Thyroid gland (tissue), 4 donors: ENCODE measurements around the gene GRWD1. TPM values are rescaled to one million over a fixed set of nuclear protein-coding genes. Genes with fewer than 3 reads are reported as not detected.

Source experiments
- DNase-seq, 2 donors: peaks; one replicate each; pipeline ENCODE4 v3.0.0-alpha.2; 2019
- H3K27ac ChIP-seq, 3 donors: fragments of 200-600 bp; sonication (generic); 1 replicate in 2 of 3; 2 replicates in 1 of 3; pipeline ENCODE4 v1.5.1; 2016 to 2019; ENCODE audit warnings: mild to moderate bottlenecking in 1 of 3, moderate library complexity in 1 of 3
- H3K27me3 ChIP-seq: fragments of 200-600 bp; sonication (generic); one replicate; pipeline ENCODE4 v1.5.1; 2019
- H3K36me3 ChIP-seq, 2 donors: fragments of 200-600 bp; sonication (generic); one replicate each; pipeline ENCODE4 v1.5.1; 2016 to 2019
- H3K4me1 ChIP-seq, 2 donors: fragments of 200-600 bp; sonication (generic); one replicate each; pipeline ENCODE4 v1.5.1; 2017 to 2019
- H3K4me3 ChIP-seq, 3 donors: fragments of 200-600 bp; sonication (generic); replicated peaks in 1 of 3; 1 replicate in 2 of 3; 2 replicates in 1 of 3; pipeline ENCODE4 v1.5.1; 2016; ENCODE audit warnings: mild to moderate bottlenecking in 1 of 3
- H3K9me3 ChIP-seq: fragments of 200-600 bp; sonication (generic); one replicate; pipeline ENCODE4 v1.5.1; 2017
- CTCF ChIP-seq, 6 experiments: fragments of 200-600 bp in 3 of 6; fragments of 450-650 bp in 3 of 6; sonication (generic) in 3 of 6; IDR thresholded peaks; one replicate each; pipeline ENCODE4 v1.5.1; 2016 to 2019; ENCODE audit warnings: antibody characterized with exemption in 6 of 6, mild to moderate bottlenecking in 2 of 6, inconsistent platforms in 1 of 6, moderate library complexity in 1 of 6
- POLR2A ChIP-seq, 2 donors: fragments of 450-650 bp; IDR thresholded peaks; one replicate each; pipeline ENCODE4 v1.6.1; 2017; ENCODE audit warnings: antibody characterized with exemption in 2 of 2, mild to moderate bottlenecking in 2 of 2, moderate library complexity in 1 of 2
- WGBS, 2 donors: methylation state at CpG; one replicate each; pipeline ENCODE4 v1.1.5; 2017; 5-methylcytosine and 5-hydroxymethylcytosine counted together
- intact Hi-C: fragments of 100-400 bp; cut with DNase I; formaldehyde crosslinking; loops from one replicate; pipeline ENCODE4 v1.15.1; 2023
- total RNA-seq, 4 donors: library from RNA; depleted of rRNA; stranded (reverse); fragments of >200 nt; gene quantifications; one replicate each; pipeline ENCODE4 v1.2.3, GENCODE V29; 2016

Gene GRWD1
- total RNA-seq, 4 donors from 2014 or later, result 22.4 to 40.5 (median 29.1) TPM

- no peak overlapping the region for H3K4me3 ChIP-seq
- DNase-seq, result no peak
- TF ChIP-seq POLR2A (IDR thresholded peaks at IDR 0.05) (no peak), CTCF (IDR thresholded peaks at IDR 0.05) (no peak)
- H3K4me1 ChIP-seq, result peaks cover 13 to 26% of the 10 kb centered on the region in 2 donors
- no peaks in the 10 kb centered on the region for H3K27me3 ChIP-seq
- peak overlapping the region in 1 of 3 donors; percentile 74 for H3K27ac ChIP-seq
- no peaks in the 10 kb centered on the region for H3K36me3 ChIP-seq
- WGBS, 2 donors, result 52 to 69% methylated on average over 7 of the region's 7 CpGs
- H3K9me3 ChIP-seq, result no peaks in the 10 kb centered on the region
- intact Hi-C loops, result no loop called here
Measured at GRCh38 chr19:48417421-48417820, 28.4 kb upstream of the GRWD1 start.

- Histone ChIP-seq H3K36me3 (no peaks in the 10 kb centered on the region), H3K4me1 (peaks cover 13 to 26% of the 10 kb centered on the region in 2 donors), H3K27me3 (no peaks in the 10 kb centered on the region), H3K27ac (no peak overlapping the region), H3K4me3 (no peak overlapping the region), H3K9me3 (no peaks in the 10 kb centered on the region)
- WGBS, 2 donors, result 88 to 92% methylated on average over 6 of the region's 6 CpGs
- DNase-seq, result no peak
- no peak for TF ChIP-seq POLR2A (IDR thresholded peaks at IDR 0.05)
- no peak for TF ChIP-seq CTCF (IDR thresholded peaks at IDR 0.05)
- intact Hi-C loops, result no loop called here
Measured at GRCh38 chr19:48418317-48419064, 27.3 kb upstream of the GRWD1 start.

- peaks cover 11 to 26% of the 10 kb centered on the region in 2 donors for H3K4me1 ChIP-seq
- intact Hi-C loops, result no loop called here
- no peaks in the 10 kb centered on the region for H3K9me3 ChIP-seq
- no peak overlapping the region for H3K27ac ChIP-seq
- WGBS, 2 donors, result 73 to 74% methylated on average over 31 of the region's 31 CpGs
- no peaks in the 10 kb centered on the region for H3K36me3 ChIP-seq
- no peaks in the 10 kb centered on the region for H3K27me3 ChIP-seq
- H3K4me3 ChIP-seq, result no peak overlapping the region
- TF ChIP-seq CTCF (IDR thresholded peaks at IDR 0.05), result no peak
- DNase-seq, result peak; percentile 45 to 61
Measured at GRCh38 chr19:48419158-48419920, 26.4 kb upstream of the GRWD1 start.

- 82 to 85% methylated on average over 15 to 16 of the region's 16 CpGs for WGBS, 2 donors
- DNase-seq, result no peak
- H3K4me3 ChIP-seq, result no peak overlapping the region
- no peak overlapping the region for H3K27ac ChIP-seq
- intact Hi-C loops, result no loop called here
- H3K27me3 ChIP-seq, result no peaks in the 10 kb centered on the region
- no peaks in the 10 kb centered on the region for H3K36me3 ChIP-seq
- H3K4me1 ChIP-seq, result peaks cover 0 to 9% of the 10 kb centered on the region in 2 donors
- no peak for TF ChIP-seq POLR2A (IDR thresholded peaks at IDR 0.05)
- no peak for TF ChIP-seq CTCF (IDR thresholded peaks at IDR 0.05)
- no peaks in the 10 kb centered on the region for H3K9me3 ChIP-seq
Measured at GRCh38 chr19:48421548-48421947, 24.2 kb upstream of the GRWD1 start.

GRCh38 chr19:48424694-48425219 is 21.0 kb upstream of the GRWD1 start:
- DNase-seq, result no peak
- H3K4me1 ChIP-seq, result no peaks in the 10 kb centered on the region
- no peaks in the 10 kb centered on the region for H3K36me3 ChIP-seq
- H3K27me3 ChIP-seq, result no peaks in the 10 kb centered on the region
- H3K27ac ChIP-seq, result peak overlapping the region in 1 of 3 donors; percentile 33
- H3K4me3 ChIP-seq, result no peak overlapping the region
- no peak for TF ChIP-seq CTCF (IDR thresholded peaks at IDR 0.05)
- TF ChIP-seq POLR2A (IDR thresholded peaks at IDR 0.05), result no peak
- 59 to 62% methylated on average over 8 of the region's 8 CpGs for WGBS, 2 donors
- no peaks in the 10 kb centered on the region for H3K9me3 ChIP-seq
- intact Hi-C loops, result no loop called here
